Measurements from ENCODE around the gene PEX7. TPM values are rescaled to one million over a fixed set of nuclear protein-coding genes. Genes with fewer than 3 reads are reported as not detected.

The PEX7 gene
- total and polyA plus RNA-seq, 10 of the 15 experiments (the other 5 are each of a cell fraction or from before 2014, with no cell fraction given): 0.58 to 12.4 (median 8.8) TPM

DNA sequence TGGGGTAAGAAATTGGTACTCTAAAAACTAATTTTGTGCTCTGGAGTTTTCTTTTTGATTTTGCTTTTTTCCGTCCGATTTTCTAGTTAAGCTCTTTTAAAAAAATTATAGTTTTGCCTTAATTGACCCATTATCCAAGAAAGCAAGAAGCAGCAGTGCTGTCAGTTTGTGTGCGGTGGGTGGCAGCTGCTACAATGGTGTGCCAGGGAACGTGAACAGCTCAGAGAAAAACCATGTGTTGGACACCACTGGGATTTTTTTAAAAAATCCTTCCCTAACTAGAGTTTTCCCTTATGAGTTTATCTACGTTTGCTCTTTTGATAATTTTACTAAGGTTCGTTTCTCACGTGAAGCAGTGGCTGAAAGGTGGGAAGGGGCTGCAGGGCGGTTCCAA is 38.1 kb upstream of the PEX7 start (continued):
- no peak for TF ChIP-seq MAX (IDR thresholded peaks at IDR 0.05; ENCODE audit: low read depth, low read length)
- no peak for TF ChIP-seq SREBF2 (IDR thresholded peaks at IDR 0.05; ENCODE audit: low read length)
- TF ChIP-seq POLR2AphosphoS5 (IDR thresholded peaks at IDR 0.05; ENCODE audit: low read length): peak; percentile 69

GRCh38 chr6:136784910-136785746 is 37.3 kb upstream of the PEX7 start:
- Histone ChIP-seq H3K36me3 (ENCODE audit: control insufficient read depth in 2 of 2, insufficient read depth in 2 of 2, low read length in 1 of 2) (peaks cover 2 to 17% of the 10 kb centered on the region in 2 experiments; a peak in 3 of 4 replicates), H3K4me2 (ENCODE audit: control insufficient read depth, insufficient read depth) (peak overlapping the region; percentile 92), H3K9ac (ENCODE audit: control insufficient read depth, insufficient read depth, low read length) (peak overlapping the region; percentile 85), H3K4me3 (peak overlapping the region; percentile 76), H2AFZ (ENCODE audit: control insufficient read depth, low read depth, low read length) (no peak overlapping the region), H3K4me1 (ENCODE audit: control insufficient read depth, insufficient read depth, low read length) (peaks cover 27% of the 10 kb centered on the region), H3K27ac (ENCODE audit: control insufficient read depth, insufficient read depth) (peak overlapping the region; percentile 92), H3K27me3 (replicated peaks in 1 of 2; ENCODE audit: control insufficient read depth in 2 of 2, insufficient read depth in 2 of 2, low read length in 1 of 2) (no peaks in the 10 kb centered on the region), H3K79me2 (ENCODE audit: control insufficient read depth, insufficient read depth, low read length) (peaks cover 99% of the 10 kb centered on the region), H3K9me3 (replicated peaks; ENCODE audit: control insufficient read depth, insufficient read depth, low read length) (no peaks in the 10 kb centered on the region), H4K20me1 (ENCODE audit: control insufficient read depth, insufficient read depth) (no peaks in the 10 kb centered on the region)
- intact Hi-C loops (cut with micrococcal nuclease; ENCODE audit: unreplicated experiment) (no loop called here), in situ Hi-C loops (cut with MboI) (loop anchor here (5.0 kb wide), 1 partner anchor 68 kb away; no protein-coding TSS in a partner anchor)
- ChIA-PET CTCF (interaction anchor here (0.8 to 9.8 kb wide), 7 partner anchors 13 to 141 kb away, joined by 3 to 411 read pairs (median 8); no protein-coding TSS in a partner anchor), POLR2A (interaction anchor here (1.3 to 10.1 kb wide), 4 partner anchors 12 to 66 kb away, joined by 6 to 265 read pairs (median 130); no protein-coding TSS in a partner anchor), RAD21 (ENCODE audit: unreplicated experiment) (interaction anchor here (0.5 to 12.6 kb wide), 6 partner anchors 12 to 169 kb away, joined by 3 to 405 read pairs (median 144); no protein-coding TSS in a partner anchor), SMC1A (ENCODE audit: uncharacterized antibody, unreplicated experiment) (interaction anchor here (2.2 to 13.3 kb wide), 6 partner anchors 11 to 141 kb away, joined by 7 to 446 read pairs (median 123); no protein-coding TSS in a partner anchor)
- 8% methylated on average over 10 of the region's 10 CpGs for WGBS (ENCODE audit: insufficient coverage, insufficient replicate concordance, low lambda C conversion rate, missing lambda C conversion rate)
- BruUV-seq (replicated peaks): no TSS peak
- peak; percentile 32 for ATAC-seq
- DNase-seq (ENCODE audit: low read depth, low spot score): no peak
- FAIRE-seq: no peak
- TF ChIP-seq, protein P1, sequence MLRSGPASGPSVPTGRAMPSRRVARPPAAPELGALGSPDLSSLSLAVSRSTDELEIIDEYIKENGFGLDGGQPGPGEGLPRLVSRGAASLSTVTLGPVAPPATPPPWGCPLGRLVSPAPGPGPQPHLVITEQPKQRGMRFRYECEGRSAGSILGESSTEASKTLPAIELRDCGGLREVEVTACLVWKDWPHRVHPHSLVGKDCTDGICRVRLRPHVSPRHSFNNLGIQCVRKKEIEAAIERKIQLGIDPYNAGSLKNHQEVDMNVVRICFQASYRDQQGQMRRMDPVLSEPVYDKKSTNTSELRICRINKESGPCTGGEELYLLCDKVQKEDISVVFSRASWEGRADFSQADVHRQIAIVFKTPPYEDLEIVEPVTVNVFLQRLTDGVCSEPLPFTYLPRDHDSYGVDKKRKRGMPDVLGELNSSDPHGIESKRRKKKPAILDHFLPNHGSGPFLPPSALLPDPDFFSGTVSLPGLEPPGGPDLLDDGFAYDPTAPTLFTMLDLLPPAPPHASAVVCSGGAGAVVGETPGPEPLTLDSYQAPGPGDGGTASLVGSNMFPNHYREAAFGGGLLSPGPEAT (IDR thresholded peaks at IDR 0.05; ENCODE audit: low read depth): no peak
- TF ChIP-seq KAT2A (conservative IDR thresholded peaks at IDR 0.05; ENCODE audit: control insufficient read depth, low read depth, low read length) (no peak), CHD4 (IDR thresholded peaks at IDR 0.05) (no peak), SUPT20H (IDR thresholded peaks at IDR 0.05; ENCODE audit: borderline replicate concordance, control insufficient read depth, low read depth, low read length) (no peak), NFIC (IDR thresholded peaks at IDR 0.05; ENCODE audit: low read depth, low read length) (no peak; the same call in 1 of the 2 replicates), JUND (IDR thresholded peaks at IDR 0.05; ENCODE audit: low read depth, low read length) (no peak), RB1 (IDR thresholded peaks at IDR 0.05; ENCODE audit: borderline replicate concordance) (no peak), RELA (IDR thresholded peaks at IDR 0.05; ENCODE audit: borderline replicate concordance, partially characterized antibody) (no peak), ZNF217 (IDR thresholded peaks at IDR 0.05) (no peak), POU2F2 (IDR thresholded peaks at IDR 0.05; ENCODE audit: borderline replicate concordance, low read depth, low read length) (0 out of 3 replicates have a peak, but pooled peaks have one; percentile 53), TCF12 (IDR thresholded peaks at IDR 0.05; ENCODE audit: low read depth, low read length) (no peak), ZNF622 (IDR thresholded peaks at IDR 0.05) (no peak), ASH2L (IDR thresholded peaks at IDR 0.05; ENCODE audit: borderline replicate concordance, low read depth) (no peak), EGR1 (IDR thresholded peaks at IDR 0.05; ENCODE audit: borderline replicate concordance in 1 of 2, low read depth in 2 of 2, low read length in 2 of 2) (no peak)
- TF ChIP-seq, protein P2, sequence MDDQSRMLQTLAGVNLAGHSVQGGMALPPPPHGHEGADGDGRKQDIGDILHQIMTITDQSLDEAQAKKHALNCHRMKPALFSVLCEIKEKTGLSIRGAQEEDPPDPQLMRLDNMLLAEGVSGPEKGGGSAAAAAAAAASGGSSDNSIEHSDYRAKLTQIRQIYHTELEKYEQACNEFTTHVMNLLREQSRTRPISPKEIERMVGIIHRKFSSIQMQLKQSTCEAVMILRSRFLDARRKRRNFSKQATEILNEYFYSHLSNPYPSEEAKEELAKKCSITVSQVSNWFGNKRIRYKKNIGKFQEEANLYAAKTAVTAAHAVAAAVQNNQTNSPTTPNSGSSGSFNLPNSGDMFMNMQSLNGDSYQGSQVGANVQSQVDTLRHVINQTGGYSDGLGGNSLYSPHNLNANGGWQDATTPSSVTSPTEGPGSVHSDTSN (IDR thresholded peaks at IDR 0.05; ENCODE audit: insufficient replicate concordance, low read depth, low read length): no peak
